DND-41 (cell line): ENCODE measurements around the gene METTL4.

Source experiments
- CTCF ChIP-seq: IDR thresholded peaks from 2 replicates; pipeline ENCODE4 v1.5.1; 2012; ENCODE audit warnings: borderline replicate concordance, low read length, moderate library complexity, mild to moderate bottlenecking; ENCODE audit not compliant: poor library complexity, severe bottlenecking; ENCODE audit errors: extremely low read depth
- EZH2 ChIP-seq: IDR thresholded peaks from 3 replicates; pipeline ENCODE4 v1.6.1; 2012; ENCODE audit warnings: borderline replicate concordance, low read depth, mild to moderate bottlenecking, moderate library complexity, low read length, inconsistent platforms; ENCODE audit not compliant: severe bottlenecking

GRCh38 chr18:2571200-2572170, at the start of gene METTL4, which contains the start of gene NDC80:
- TF ChIP-seq CTCF (peak; percentile 24), EZH2 (no peak)
